ENCODE results near the gene HSPB7.

GRCh38 chr1:15973772-15974171, 44.1 kb downstream of the HSPB7 start:
- TF ChIP-seq CTCF (IDR thresholded peaks at IDR 0.05; ENCODE audit: extremely low read depth in 1 of 2, insufficient read depth in 1 of 2, low read depth in 1 of 2, low read length in 2 of 2) (no peak), POLR2A (IDR thresholded peaks at IDR 0.05; ENCODE audit: low read depth, low read length) (no peak), EZH2 (IDR thresholded peaks at IDR 0.05; ENCODE audit: borderline replicate concordance, low read depth, low read length, severe bottlenecking) (no peak), MAX (IDR thresholded peaks at IDR 0.05; ENCODE audit: insufficient read depth, insufficient read length) (no peak), POLR2AphosphoS5 (IDR thresholded peaks at IDR 0.05; ENCODE audit: insufficient read depth, low read depth, low read length) (no peak)

Measured in endothelial cell of umbilical vein (primary cell).